Measurements from ENCODE around the gene NANOS3.
"Not testable (repeated sequence)": the region's sequence is repeated elsewhere in the genome, so short reads cannot be mapped to it uniquely, and the experiment has no call there.

Gene NANOS3

GRCh38 chr19:13843104-13843921 lies 33.6 kb upstream of the NANOS3 start:
- DNase-seq: no peak

GRCh38 chr19:13844130-13844631 lies 32.8 kb upstream of the NANOS3 start:
- peak; percentile 51 for DNase-seq

GRCh38 chr19:13846557-13847406 lies 30.2 kb upstream of the NANOS3 start:
- DNase-seq: peak; percentile 100

DNA sequence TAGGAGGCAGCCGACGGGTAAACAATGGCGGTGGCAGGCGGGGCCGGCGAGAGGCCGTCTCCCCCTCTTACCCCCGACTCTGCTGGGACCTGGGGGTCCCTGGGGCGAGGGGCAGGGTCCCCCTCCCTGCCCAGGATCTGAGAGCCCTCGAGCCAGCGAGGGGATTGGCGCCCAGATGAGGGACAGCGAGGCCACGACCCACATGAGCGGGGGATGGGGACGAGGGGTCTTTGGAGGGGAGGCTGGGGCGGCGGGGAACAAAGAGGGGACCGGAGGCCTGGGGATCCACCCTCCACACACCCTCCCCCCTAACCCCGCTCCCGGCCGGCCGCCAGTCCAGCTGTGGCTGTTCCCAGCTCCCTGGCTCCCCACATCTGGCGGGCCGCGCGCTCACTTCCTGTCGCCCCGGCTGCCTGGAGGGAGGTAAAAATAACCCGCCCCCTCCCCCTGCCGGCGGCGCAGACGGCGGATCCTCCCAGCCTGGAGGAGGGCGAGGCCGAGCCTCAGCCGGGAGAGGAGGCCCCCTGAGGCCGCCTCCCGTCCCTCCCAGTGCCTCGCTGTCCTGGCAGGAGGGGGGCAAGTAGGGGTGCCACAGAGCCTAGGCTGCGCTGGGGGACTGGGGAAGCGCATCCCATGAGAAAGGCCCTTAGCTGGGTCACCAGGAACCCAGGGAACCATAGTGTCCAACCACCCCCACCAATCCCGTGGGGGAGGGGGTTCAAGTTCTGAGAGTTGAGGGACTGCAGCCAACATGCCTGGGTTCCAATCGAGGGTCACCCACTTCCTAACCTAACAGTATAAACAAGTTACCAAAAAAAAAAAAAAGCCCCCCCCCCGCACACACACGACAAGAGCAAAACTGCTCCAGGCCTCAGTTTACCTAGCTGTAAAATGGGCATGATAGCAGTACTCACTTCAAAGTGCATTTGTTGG lies 29.3 kb upstream of the NANOS3 start:
- peak; percentile 91 for DNase-seq

- no peak for DNase-seq
Measured at GRCh38 chr19:13848340-13848677, 28.6 kb upstream of the NANOS3 start.

DNA sequence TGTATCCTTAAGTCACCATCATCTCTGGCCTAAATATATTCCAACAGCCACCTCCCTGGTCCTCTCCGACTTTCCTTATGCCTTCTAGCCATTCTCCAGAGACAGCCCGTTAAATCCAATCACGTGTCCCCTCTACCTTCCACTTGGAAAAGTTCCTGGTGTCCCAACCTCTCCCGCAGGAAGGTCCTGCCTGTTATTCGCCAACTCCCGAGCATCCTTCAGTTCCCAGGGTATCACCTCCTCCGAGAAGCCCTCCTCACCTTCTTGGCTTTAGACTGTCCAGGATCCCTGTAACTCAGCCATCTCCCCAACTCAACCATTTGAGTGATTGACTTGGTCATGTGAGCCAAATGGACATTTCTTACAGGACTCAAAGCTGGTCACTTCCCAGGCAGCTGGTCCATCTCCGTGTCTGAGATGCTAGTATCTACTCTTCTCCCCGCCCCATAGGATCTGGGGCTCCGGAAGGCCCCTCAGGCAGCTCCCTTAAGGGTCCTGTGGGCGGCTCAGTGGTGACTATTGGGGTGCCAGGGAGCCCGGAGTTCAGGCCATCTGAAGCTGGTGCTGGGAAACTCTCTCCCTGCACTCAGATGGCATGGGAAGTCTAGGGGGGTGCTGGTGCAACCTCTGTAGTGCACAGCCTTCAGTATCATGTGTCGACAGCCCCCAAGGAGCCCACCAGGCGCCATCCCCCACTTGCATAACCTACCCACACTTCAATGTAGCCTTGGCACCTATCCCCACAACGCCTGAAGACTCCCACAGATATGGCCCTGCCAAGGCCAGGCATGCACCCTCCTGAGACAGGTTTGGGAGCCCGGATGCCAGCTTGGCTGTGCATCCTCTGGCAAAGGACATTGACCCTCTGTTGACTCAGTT lies 27.9 kb upstream of the NANOS3 start:
- no peak for DNase-seq

GRCh38 chr19:13849991-13850909 lies 26.7 kb upstream of the NANOS3 start:
- peak; percentile 86 for DNase-seq

DNA sequence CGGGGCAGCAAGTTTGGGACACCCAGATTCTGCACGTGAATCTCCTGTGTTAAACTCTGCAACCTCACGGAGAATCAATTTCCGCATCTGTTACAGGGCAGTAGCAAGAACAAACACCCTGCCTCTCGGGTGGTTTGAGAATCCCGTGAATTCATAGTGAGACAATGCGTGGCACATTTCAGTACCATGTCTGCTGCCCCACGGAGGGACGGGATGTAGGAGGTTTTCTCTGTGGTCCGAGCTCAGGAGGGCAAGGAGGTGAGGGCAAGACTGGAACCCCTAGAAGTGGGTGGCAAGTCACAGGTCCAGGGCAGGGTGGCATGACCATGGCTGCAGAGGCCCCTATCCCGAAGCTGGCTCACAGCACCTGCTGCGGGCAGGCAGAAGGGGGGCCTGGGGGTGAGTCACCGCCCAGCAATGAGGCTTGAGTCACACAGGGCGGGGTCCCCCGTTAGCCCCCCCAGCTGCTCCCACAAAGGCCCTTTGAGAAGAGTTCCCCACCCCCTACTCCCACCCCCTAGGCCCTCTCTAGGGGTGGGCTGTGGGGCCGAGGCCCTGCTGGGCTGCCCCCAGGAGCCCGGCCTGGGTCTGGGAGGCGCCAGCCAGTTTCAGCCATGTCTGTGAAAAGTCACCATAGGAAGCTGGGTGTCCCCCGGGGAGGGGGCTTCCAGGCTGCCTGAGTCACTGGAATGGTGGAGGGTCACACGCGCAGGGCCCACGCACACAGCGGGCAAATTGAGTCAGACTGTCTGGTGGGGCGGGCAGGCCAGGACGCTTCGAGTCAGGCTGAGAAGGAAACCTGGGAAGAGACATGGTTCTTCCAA lies 25.8 kb upstream of the NANOS3 start:
- DNase-seq: peak; percentile 85

- not testable (repeated sequence) for DNase-seq
Measured at GRCh38 chr19:13851734-13852114, 25.2 kb upstream of the NANOS3 start.

- DNase-seq: not testable (repeated sequence)
Measured at GRCh38 chr19:13852171-13852707, 24.7 kb upstream of the NANOS3 start.

DNA sequence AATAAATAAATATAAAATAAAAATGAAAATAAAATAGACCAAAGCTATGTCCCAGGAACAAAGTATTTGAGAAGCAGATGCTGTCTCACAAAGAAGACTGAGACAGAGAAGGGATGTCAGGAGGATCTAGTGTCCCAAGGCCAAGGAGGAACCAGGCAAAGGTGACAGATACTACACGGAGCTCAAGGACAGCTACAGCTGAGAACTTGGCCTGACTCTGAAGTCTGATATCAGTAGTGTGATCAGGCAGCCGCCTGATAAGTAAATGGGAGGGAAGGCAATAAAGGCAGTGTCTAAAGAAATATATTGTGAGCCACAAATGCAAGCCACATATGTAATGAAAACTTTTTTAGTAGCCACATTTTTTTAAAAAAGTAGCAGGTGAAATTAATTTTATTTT lies 20.4 kb upstream of the NANOS3 start:
- DNase-seq: no peak

DNA sequence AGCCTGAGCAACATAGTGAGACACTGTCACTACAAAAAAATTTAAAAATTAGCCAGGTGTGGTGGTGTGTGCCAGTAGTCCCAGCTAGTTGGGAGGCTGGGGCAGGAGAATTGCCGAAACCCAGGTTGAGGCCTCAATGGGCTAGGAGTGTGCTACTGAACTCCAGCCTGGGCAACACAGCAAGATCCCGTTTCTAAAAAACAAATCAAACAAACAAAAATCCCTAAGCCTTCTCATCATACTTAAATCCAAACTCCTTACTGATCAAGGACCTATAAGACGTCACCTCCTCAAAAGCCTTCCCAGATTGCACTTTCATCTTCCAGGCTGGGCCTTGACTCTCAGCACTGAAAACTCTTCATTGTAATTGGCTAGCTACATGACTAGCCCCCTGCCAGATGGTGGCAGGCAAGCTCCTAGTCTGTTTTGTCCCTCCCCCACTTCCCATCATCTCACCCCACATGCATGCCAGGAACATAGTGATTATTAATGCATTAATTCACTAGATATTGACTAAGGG lies 17.5 kb upstream of the NANOS3 start:
- no peak for DNase-seq

DNA sequence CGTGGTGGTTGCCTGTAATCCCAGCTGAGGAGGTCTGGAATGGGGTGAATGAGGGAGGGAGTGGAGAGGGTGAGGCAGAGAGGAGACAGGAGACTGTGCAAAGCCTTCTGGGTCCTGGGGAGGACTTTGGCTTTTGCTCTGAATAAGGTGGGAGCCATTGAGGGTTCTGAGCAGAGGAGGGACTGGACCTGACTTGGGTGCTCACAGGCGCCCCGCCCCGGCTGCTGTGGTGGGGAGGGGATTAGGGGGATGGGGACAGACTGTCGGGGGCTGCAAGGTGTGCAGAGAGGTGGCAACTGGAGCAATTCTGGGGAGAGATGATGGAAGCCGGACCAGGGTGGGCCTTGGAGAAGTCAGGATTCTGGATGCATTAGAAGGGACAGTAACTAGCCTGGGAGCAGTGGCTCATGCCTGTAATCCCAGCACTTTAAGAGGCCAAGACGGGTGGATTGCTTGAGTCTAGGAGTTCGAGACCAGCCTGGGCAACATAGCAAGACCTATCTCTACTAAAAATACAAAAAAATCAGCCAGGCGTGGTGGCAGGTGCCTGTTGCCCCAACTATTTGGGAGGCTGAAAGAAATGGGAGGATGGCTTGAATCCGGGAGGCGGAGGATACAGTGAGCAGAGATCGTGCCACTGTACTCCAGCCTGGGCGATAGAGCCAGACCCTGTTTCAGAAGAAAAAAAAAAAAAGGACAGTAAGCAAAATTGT lies 16.1 kb upstream of the NANOS3 start:
- no peak for DNase-seq

DNA sequence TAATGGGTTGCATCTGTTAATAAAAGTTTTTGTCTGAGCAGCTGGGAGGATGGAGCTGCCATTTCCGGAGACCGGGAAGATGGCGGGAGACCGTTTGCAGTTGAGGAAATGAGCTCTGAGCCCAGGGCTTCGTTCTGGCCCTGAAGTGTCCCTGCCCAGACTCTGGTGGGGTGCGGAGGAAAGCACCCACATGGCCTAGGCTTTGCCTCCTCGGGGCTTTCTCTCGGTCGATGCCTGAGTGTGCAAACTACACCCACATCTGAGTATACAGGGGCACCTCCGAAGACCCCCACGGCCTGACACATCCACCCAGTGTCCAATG lies 15.6 kb upstream of the NANOS3 start:
- DNase-seq: no peak

- peak; percentile 94 for DNase-seq
Measured at GRCh38 chr19:13861714-13862531, 15.0 kb upstream of the NANOS3 start.

GRCh38 chr19:13864046-13864666 lies 12.8 kb upstream of the NANOS3 start:
- DNase-seq: no peak
